Panc1 (cell line): ENCODE measurements around the gene UQCC5. TPM values are rescaled to one million over a fixed set of nuclear protein-coding genes. Genes with fewer than 3 reads are reported as not detected.

Experiments used
- ATAC-seq: fragments of 200-7000 bp; cut with Tn5 transposase; 2 replicates; pipeline ENCODE4 v1.9.1; 2020; ENCODE audit warnings: mild to moderate bottlenecking, moderate library complexity
- BruUV-seq: library from RNA; stranded (reverse); fragments of 400-500 nt; replicated peaks from 2 replicates; lab custom pipeline; 2021; lab: Mats Ljungman, UMichigan
- CTCF ChIA-PET: fragments of 300-600 bp; sonication (Branson Sonifier 250); formaldehyde crosslinking; loops from one replicate; lab custom pipeline; 2022; ENCODE audit warnings: antibody characterized with exemption; lab: Charles Lee
- POLR2A ChIA-PET: fragments of 300-600 bp; sonication (Branson Sonifier 250); formaldehyde crosslinking; loops from one replicate; lab custom pipeline; 2022; ENCODE audit warnings: antibody characterized with exemption; lab: Charles Lee
- DNase-seq: peaks from one replicate; pipeline ENCODE4 v3.0.0-alpha.2; 2010; ENCODE audit warnings: low read depth, low spot score
- H3K27ac ChIP-seq: 2 replicates; pipeline ENCODE4 v1.5.1; 2011; ENCODE audit warnings: mild to moderate bottlenecking, low read length, inconsistent platforms
- H3K27me3 ChIP-seq: fragments of 200-500 bp; sonication (Bioruptor generic); 2 replicates; pipeline ENCODE4 v1.6.0; 2014; ENCODE audit warnings: low read length, inconsistent platforms; ENCODE audit not compliant: control insufficient read depth, insufficient read depth
- H3K36me3 ChIP-seq: fragments of 200-500 bp; sonication (Bioruptor generic); 2 replicates; pipeline ENCODE4 v1.5.1; 2014; ENCODE audit warnings: inconsistent platforms, mild to moderate bottlenecking, low read length, moderate library complexity; ENCODE audit not compliant: control insufficient read depth, insufficient read depth
- H3K4me1 ChIP-seq: 2 replicates; pipeline ENCODE4 v1.5.1; 2011; ENCODE audit warnings: inconsistent platforms, mild to moderate bottlenecking, low read length, moderate library complexity; ENCODE audit not compliant: control insufficient read depth, insufficient read depth
- H3K4me3 ChIP-seq, 2 experiments: 2 replicates each; pipeline ENCODE4 v1.5.1; 2011 to 2012; ENCODE audit warnings: low read depth in 2 of 2, low read length in 2 of 2, mild to moderate bottlenecking in 2 of 2, inconsistent platforms in 1 of 2, moderate library complexity in 1 of 2
- H3K9me3 ChIP-seq: fragments of 200-500 bp; sonication (Bioruptor generic); 2 replicates; pipeline ENCODE4 v1.5.1; 2014; ENCODE audit warnings: low read depth, mild to moderate bottlenecking, inconsistent platforms, low read length, moderate library complexity; ENCODE audit not compliant: control insufficient read depth, insufficient read depth
- CTCF ChIP-seq: fragments of 450-650 bp; IDR thresholded peaks from 2 replicates; pipeline ENCODE4 v1.5.1; 2017; ENCODE audit warnings: mild to moderate bottlenecking
- POLR2AphosphoS5 ChIP-seq: IDR thresholded peaks from 2 replicates; pipeline ENCODE4 v1.6.1; 2012; ENCODE audit warnings: mild to moderate bottlenecking, low read depth, low read length, moderate library complexity
- REST ChIP-seq, 2 experiments: IDR thresholded peaks; 2 replicates each; pipeline ENCODE4 v1.6.1; 2011 to 2012; ENCODE audit warnings: low read depth in 2 of 2, control low read depth in 1 of 2, low read length in 1 of 2, mild to moderate bottlenecking in 1 of 2, moderate library complexity in 1 of 2; ENCODE audit not compliant: insufficient read depth in 1 of 2
- SIN3A ChIP-seq: IDR thresholded peaks from 2 replicates; pipeline ENCODE4 v1.6.1; 2012; ENCODE audit warnings: low read depth, mild to moderate bottlenecking, low read length, moderate library complexity, borderline replicate concordance; ENCODE audit not compliant: insufficient read depth
- TCF7L2 ChIP-seq: IDR thresholded peaks from 2 replicates; pipeline ENCODE4 v1.6.1; 2011; ENCODE audit warnings: mild to moderate bottlenecking, low read depth, low read length, inconsistent platforms
- in situ Hi-C: cut with HindIII; loops from 2 replicates; pipeline ENCODE4 v1.10.0; 2016; ENCODE audit warnings: low sequenced_read_pairs, low pct_unique_long_range_greater_than_20kb
- intact Hi-C: fragments of 100-400 bp; cut with micrococcal nuclease; formaldehyde crosslinking; loops from one replicate; pipeline ENCODE4 v1.10.0; 2022; ENCODE audit not compliant: unreplicated experiment
- total RNA-seq: library from RNA; stranded (reverse); gene quantifications from one replicate; pipeline ENCODE4 v1.2.1, GENCODE V29; 2021; ENCODE audit not compliant: unreplicated experiment

Gene UQCC5
- total RNA-seq, 1 experiment from 2014 or later: 27.3 TPM

GRCh38 chr3:52501046-52501445 is 35.4 kb upstream of the UQCC5 start:
- Histone ChIP-seq H3K36me3 (no peaks in the 10 kb centered on the region), H3K9me3 (no peaks in the 10 kb centered on the region), H3K27ac (no peak overlapping the region), H3K4me3 (no peak overlapping the region), H3K27me3 (no peaks in the 10 kb centered on the region), H3K4me1 (no peaks in the 10 kb centered on the region)
- CTCF ChIA-PET: no interaction called here
- BruUV-seq: no TSS peak
- TF ChIP-seq REST (IDR thresholded peaks at IDR 0.05; ENCODE audit: insufficient read depth in 1 of 2, low read depth in 2 of 2, low read length in 1 of 2) (no peak), POLR2AphosphoS5 (no peak), SIN3A (no peak), TCF7L2 (no peak), CTCF (no peak)
- intact Hi-C loops: no loop called here
- in situ Hi-C loops: no loop called here
- no peak for DNase-seq
- POLR2A ChIA-PET: no interaction called here
- ATAC-seq: no peak

GRCh38 chr3:52502001-52502400 is 34.4 kb upstream of the UQCC5 start:
- BruUV-seq: no TSS peak
- POLR2A ChIA-PET: no interaction called here
- intact Hi-C loops: no loop called here
- Histone ChIP-seq H3K36me3 (no peaks in the 10 kb centered on the region), H3K4me3 (no peak overlapping the region), H3K4me1 (no peaks in the 10 kb centered on the region), H3K27me3 (no peaks in the 10 kb centered on the region), H3K27ac (no peak overlapping the region), H3K9me3 (no peaks in the 10 kb centered on the region)
- no peak for TF ChIP-seq CTCF
- no peak for TF ChIP-seq REST (IDR thresholded peaks at IDR 0.05; ENCODE audit: insufficient read depth in 1 of 2, low read depth in 2 of 2, low read length in 1 of 2)
- no peak for TF ChIP-seq TCF7L2
- TF ChIP-seq POLR2AphosphoS5: no peak
- TF ChIP-seq SIN3A: no peak
- ATAC-seq (no peak), DNase-seq (no peak)
- CTCF ChIA-PET: no interaction called here
- in situ Hi-C loops: no loop called here
